ENCODE results near the gene GART.
A peak's percentile ranks its signal among the peaks of the same experiment; 100 is the strongest.
"Not testable (repeated sequence)": the region's sequence is repeated elsewhere in the genome, so short reads cannot be mapped to it uniquely, and the experiment has no call there.

Gene GART

GRCh38 chr21:33541756-33542639, at the start of gene GART:
Gene GART, minus strand, starts transcription at chr21:33542117. Its CDS starts 2,802 bp downstream, at chr21:33539315.
- peak; percentile 84 for DNase-seq (ENCODE audit: low spot score)

GRCh38 chr21:33588485-33589335, 46.8 kb upstream of the GART start, which contains the start of gene DONSON:
Gene DONSON, minus strand, starts transcription at chr21:33588684. Its CDS starts 43 bp downstream, at chr21:33588641.
- peak; percentile 78 for DNase-seq (ENCODE audit: low spot score)

- peak; percentile 28 for DNase-seq (ENCODE audit: low spot score)
Measured at GRCh38 chr21:33587792-33588484, 46.0 kb upstream of the GART start.

GRCh38 chr21:33586927-33587326, 45.0 kb upstream of the GART start:
- DNase-seq (ENCODE audit: low spot score) = no peak

- DNase-seq (ENCODE audit: low spot score) = no peak
Measured at GRCh38 chr21:33584455-33584854, 42.5 kb upstream of the GART start.

- no peak for DNase-seq (ENCODE audit: low spot score)
Measured at GRCh38 chr21:33578959-33579542, 37.1 kb upstream of the GART start.

GRCh38 chr21:33578214-33578613, 36.3 kb upstream of the GART start:
- no peak for DNase-seq (ENCODE audit: low spot score)

- DNase-seq (ENCODE audit: low spot score) = not testable (repeated sequence)
Measured at GRCh38 chr21:33576741-33577141, 34.8 kb upstream of the GART start.

GRCh38 chr21:33572350-33572749, 30.4 kb upstream of the GART start:
- DNase-seq (ENCODE audit: low spot score) = no peak

- DNase-seq (ENCODE audit: low spot score) = no peak
Measured at GRCh38 chr21:33569991-33570390, 28.1 kb upstream of the GART start.

- DNase-seq (ENCODE audit: low spot score) = no peak
Measured at GRCh38 chr21:33568448-33568847, 26.5 kb upstream of the GART start.

GRCh38 chr21:33567914-33568313, 26.0 kb upstream of the GART start:
- DNase-seq (ENCODE audit: low spot score) = no peak

- DNase-seq (ENCODE audit: low spot score) = no peak
Measured at GRCh38 chr21:33566514-33566913, 24.6 kb upstream of the GART start.

- no peak for DNase-seq (ENCODE audit: low spot score)
Measured at GRCh38 chr21:33562389-33562788, 20.5 kb upstream of the GART start.

- DNase-seq (ENCODE audit: low spot score) = no peak
Measured at GRCh38 chr21:33561373-33561772, 19.5 kb upstream of the GART start.

- DNase-seq (ENCODE audit: low spot score) = no peak
Measured at GRCh38 chr21:33560965-33561364, 19.0 kb upstream of the GART start.

GRCh38 chr21:33559813-33560212, 17.9 kb upstream of the GART start:
- DNase-seq (ENCODE audit: low spot score) = no peak

GRCh38 chr21:33558777-33559421, 17.0 kb upstream of the GART start:
- no peak for DNase-seq (ENCODE audit: low spot score)

- no peak for DNase-seq (ENCODE audit: low spot score)
Measured at GRCh38 chr21:33557447-33557846, 15.5 kb upstream of the GART start.

GRCh38 chr21:33554982-33555344, 13.0 kb upstream of the GART start:
- DNase-seq (ENCODE audit: low spot score) = no peak

GRCh38 chr21:33554236-33554981, 12.5 kb upstream of the GART start:
- no peak for DNase-seq (ENCODE audit: low spot score)

Data from cerebellar cortex (tissue), 1 donor.